Mesodermal cell (in vitro differentiated cells): ENCODE results near the gene WNT4.

Experiments
- H3K27ac ChIP-seq: 2 replicates; pipeline ENCODE4 v1.7.0; 2013; ENCODE audit warnings: mild to moderate bottlenecking, low read depth, low read length, moderate library complexity; ENCODE audit not compliant: severe bottlenecking
- H3K36me3 ChIP-seq: 2 replicates; pipeline ENCODE4 v1.7.1; 2013; ENCODE audit warnings: mild to moderate bottlenecking, low read length, moderate library complexity; ENCODE audit not compliant: control insufficient read depth, insufficient read depth
- H3K4me1 ChIP-seq: one replicate; pipeline ENCODE4 v1.7.1; 2013; ENCODE audit warnings: mild to moderate bottlenecking, low read length; ENCODE audit not compliant: insufficient read depth, control insufficient read depth, poor library complexity, severe bottlenecking
- H3K4me3 ChIP-seq: 2 replicates; pipeline ENCODE4 v1.7.0; 2013; ENCODE audit warnings: low read length, control low read depth, mild to moderate bottlenecking; ENCODE audit not compliant: insufficient read depth, poor library complexity, severe bottlenecking; ENCODE audit errors: extremely low read depth
- H3K9me3 ChIP-seq: 2 replicates; pipeline ENCODE4 v1.7.1; 2013; ENCODE audit warnings: mild to moderate bottlenecking, low read length, moderate library complexity; ENCODE audit not compliant: control insufficient read depth
- WGBS, 2 experiments: methylation state at CpG; one replicate each; pipeline ENCODE4 v1.1.5; 2013; ENCODE audit warnings: missing lambda C conversion rate in 2 of 2; ENCODE audit not compliant: insufficient coverage in 2 of 2; 5-methylcytosine and 5-hydroxymethylcytosine counted together

Gene WNT4

DNA sequence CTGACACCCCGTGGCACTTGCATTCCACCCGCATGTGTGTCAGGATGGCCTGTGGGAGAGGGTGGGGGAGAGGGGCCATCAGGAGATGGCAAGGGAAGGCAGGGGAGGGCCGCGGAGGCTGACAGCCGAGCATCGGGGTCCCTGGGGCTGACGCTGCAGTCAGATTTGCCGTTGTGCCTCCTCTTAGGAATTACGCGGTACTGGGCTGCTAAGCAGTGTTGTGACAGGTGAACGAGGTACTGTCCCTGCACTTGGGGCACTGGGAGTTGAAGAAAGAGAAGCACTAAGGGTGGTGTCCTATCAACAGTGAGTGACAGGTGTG is 22.5 kb downstream of the WNT4 start:
- 96 to 98% methylated on average over 7 to 11 of the region's 11 CpGs for WGBS, 2 experiments
- H3K4me3 ChIP-seq: no peak overlapping the region
- H3K27ac ChIP-seq: no peak overlapping the region

DNA sequence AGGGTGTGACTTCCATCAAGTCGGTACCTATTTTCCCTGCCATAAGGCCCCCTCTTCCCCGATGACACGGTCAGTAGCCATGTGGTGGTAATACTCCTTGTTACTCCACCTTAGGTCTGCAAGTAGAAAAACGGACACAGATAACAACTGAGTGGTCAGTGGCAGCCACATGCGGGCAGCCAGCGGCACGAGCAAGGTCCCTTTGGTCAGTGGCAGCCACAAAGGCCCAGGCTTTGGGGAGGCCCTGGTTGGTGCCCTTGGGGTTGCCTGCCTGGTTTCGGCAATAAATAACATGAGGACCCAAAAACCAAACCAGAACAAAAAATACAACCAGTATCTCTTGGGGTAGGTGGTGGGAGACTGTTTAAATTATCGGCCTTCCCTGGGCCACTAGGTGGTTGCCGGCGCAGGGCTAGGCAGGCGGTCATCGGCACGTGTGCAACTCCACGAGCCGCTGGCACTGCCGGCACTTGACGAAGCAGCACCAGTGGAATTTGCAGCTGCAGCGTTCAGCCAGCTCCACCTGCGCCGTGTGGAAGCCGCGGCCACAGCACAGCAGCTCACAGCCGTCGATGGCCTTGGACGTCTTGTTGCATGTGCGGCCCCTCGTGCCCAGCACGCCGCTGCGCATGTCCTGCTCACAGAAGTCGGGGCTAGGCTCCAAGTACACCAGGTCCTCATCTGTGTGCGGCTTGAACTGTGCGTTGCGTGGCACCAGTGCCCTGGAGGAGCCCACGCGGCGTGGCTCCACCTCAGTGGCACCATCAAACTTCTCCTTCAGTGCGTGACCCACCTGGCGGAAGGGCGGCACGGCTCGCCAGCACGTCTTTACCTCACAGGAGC is 23.1 kb downstream of the WNT4 start:
- 97 to 98% methylated on average over 34 to 43 of the region's 44 CpGs for WGBS, 2 experiments
- Histone ChIP-seq H3K4me1 (peaks cover 35% of the 10 kb centered on the region), H3K36me3 (peaks cover 56% of the 10 kb centered on the region), H3K27ac (peak overlapping the region; percentile 36), H3K9me3 (no peaks in the 10 kb centered on the region), H3K4me3 (no peak overlapping the region)

More for the DNA sequence above, 22.5 kb downstream of the WNT4 start:
- H3K9me3 ChIP-seq: no peaks in the 10 kb centered on the region
- H3K4me1 ChIP-seq: peaks cover 29% of the 10 kb centered on the region
- peaks cover 54% of the 10 kb centered on the region for H3K36me3 ChIP-seq

- Histone ChIP-seq H3K4me3 (no peak overlapping the region), H3K27ac (no peak overlapping the region), H3K9me3 (no peaks in the 10 kb centered on the region), H3K4me1 (peaks cover 44% of the 10 kb centered on the region), H3K36me3 (peaks cover 67% of the 10 kb centered on the region)
- 94 to 98% methylated on average over 6 of the region's 8 CpGs for WGBS, 2 experiments
Measured at GRCh38 chr1:22118291-22118992, 24.5 kb downstream of the WNT4 start.

DNA sequence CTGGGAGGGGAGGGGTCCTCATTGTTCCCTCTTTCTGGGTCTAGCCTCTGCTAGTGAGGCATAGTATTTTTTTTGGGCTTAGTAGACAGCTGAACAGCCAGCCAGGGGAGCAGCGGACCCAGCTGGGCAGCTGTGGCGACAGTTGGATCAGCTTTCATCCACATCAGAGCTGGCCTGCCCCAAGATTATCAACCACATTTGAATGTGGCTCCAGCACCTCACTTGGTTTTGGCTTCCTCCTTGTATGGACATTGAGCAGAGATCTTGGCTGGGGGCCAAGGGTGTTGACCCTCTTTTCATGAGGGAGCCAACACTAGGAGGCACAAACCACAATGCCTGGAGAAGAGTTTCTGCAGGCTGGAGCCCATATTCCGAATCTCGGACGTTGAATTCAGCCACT is 25.0 kb downstream of the WNT4 start:
- Histone ChIP-seq H3K4me1 (peaks cover 38% of the 10 kb centered on the region), H3K4me3 (no peak overlapping the region), H3K36me3 (peaks cover 72% of the 10 kb centered on the region), H3K27ac (no peak overlapping the region), H3K9me3 (no peaks in the 10 kb centered on the region)
- 100% methylated on average over 3 to 5 of the region's 5 CpGs for WGBS, 2 experiments

- Histone ChIP-seq H3K9me3 (no peaks in the 10 kb centered on the region), H3K36me3 (peaks cover 77% of the 10 kb centered on the region), H3K4me1 (peaks cover 32% of the 10 kb centered on the region), H3K27ac (no peak overlapping the region), H3K4me3 (no peak overlapping the region)
- 100% methylated on average over 3 to 4 of the region's 4 CpGs for WGBS, 2 experiments
Measured at GRCh38 chr1:22117238-22117637, 25.7 kb downstream of the WNT4 start.

- Histone ChIP-seq H3K27ac (peak overlapping the region; percentile 7), H3K4me1 (peaks cover 29% of the 10 kb centered on the region), H3K4me3 (no peak overlapping the region), H3K9me3 (no peaks in the 10 kb centered on the region), H3K36me3 (peaks cover 92% of the 10 kb centered on the region)
- WGBS, 2 experiments: 93% methylated on average over 6 of the region's 6 CpGs
Measured at GRCh38 chr1:22115286-22115685, 27.6 kb downstream of the WNT4 start.

GRCh38 chr1:22114083-22115012 is 28.5 kb downstream of the WNT4 start:
- H3K4me3 ChIP-seq: no peak overlapping the region
- peak overlapping the region; percentile 7 for H3K27ac ChIP-seq
- WGBS, 2 experiments: 69 to 74% methylated on average over 13 to 16 of the region's 18 CpGs

DNA sequence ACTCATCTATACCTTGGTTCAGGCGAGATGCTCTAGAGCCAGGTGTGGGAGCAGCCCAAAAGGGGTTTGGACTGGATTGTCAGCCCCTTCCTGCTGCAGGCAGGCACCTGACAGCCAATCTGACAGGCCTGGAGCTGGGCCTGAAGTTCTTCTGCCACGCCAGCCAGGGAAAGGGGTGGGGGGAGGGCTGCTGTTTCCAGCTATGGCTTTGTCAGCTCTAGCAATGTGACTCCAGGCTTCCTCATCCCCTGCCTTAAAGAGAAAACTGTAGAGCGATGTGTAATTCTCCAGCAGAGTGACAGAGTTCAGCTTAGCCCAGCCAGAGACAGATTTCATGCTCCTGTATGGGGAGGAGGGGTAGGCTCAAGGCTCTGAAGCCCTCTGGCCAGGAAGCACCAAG is 30.3 kb downstream of the WNT4 start:
- 87 to 93% methylated on average over 3 of the region's 3 CpGs for WGBS, 2 experiments
- peaks cover 29% of the 10 kb centered on the region for H3K4me1 ChIP-seq
- no peak overlapping the region for H3K27ac ChIP-seq
- H3K36me3 ChIP-seq: peaks cover 91% of the 10 kb centered on the region
- no peaks in the 10 kb centered on the region for H3K9me3 ChIP-seq
- H3K4me3 ChIP-seq: no peak overlapping the region

More at GRCh38 chr1:22114083-22115012, 28.5 kb downstream of the WNT4 start:
- peaks cover 91% of the 10 kb centered on the region for H3K36me3 ChIP-seq
- peaks cover 29% of the 10 kb centered on the region for H3K4me1 ChIP-seq
- H3K9me3 ChIP-seq: no peaks in the 10 kb centered on the region

DNA sequence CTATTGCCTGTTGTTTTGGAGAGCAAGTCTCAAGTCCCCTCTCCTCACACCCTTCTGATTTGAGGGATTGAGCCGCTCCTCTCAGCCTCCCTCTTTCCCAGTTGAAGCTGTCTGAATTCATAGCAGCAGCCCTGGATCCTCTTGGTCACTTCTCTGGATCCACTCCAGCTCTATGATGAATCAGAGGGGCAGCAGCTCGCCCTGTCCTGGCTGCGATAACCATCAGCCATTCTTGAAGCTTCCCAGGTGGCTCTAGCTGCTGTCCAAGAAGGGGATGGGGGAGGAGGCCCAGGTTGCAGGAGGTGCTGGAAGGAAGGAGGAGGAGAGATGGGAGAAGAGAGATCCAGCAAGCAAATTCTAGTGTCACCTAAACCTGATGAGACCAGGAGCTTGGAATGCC is 31.3 kb downstream of the WNT4 start:
- no peak overlapping the region for H3K4me3 ChIP-seq
- peaks cover 91% of the 10 kb centered on the region for H3K36me3 ChIP-seq
- no peak overlapping the region for H3K27ac ChIP-seq
- WGBS, 2 experiments: 100% methylated on average over 3 of the region's 3 CpGs
- peaks cover 34% of the 10 kb centered on the region for H3K4me1 ChIP-seq
- H3K9me3 ChIP-seq: no peaks in the 10 kb centered on the region

- Histone ChIP-seq H3K4me1 (peaks cover 38% of the 10 kb centered on the region), H3K27ac (no peak overlapping the region), H3K4me3 (no peak overlapping the region), H3K9me3 (no peaks in the 10 kb centered on the region), H3K36me3 (peaks cover 91% of the 10 kb centered on the region)
- WGBS, 2 experiments: 86 to 100% methylated on average over 1 of the region's 1 CpG
Measured at GRCh38 chr1:22111115-22111514, 31.8 kb downstream of the WNT4 start.
